ENCODE results near the gene KCNE1.

Gene KCNE1

GRCh38 chr21:34530261-34530660 is 18.3 kb upstream of the KCNE1 start:
- H3K4me3 ChIP-seq (ENCODE audit: control insufficient read depth, low read depth, low read length), result no peak overlapping the region
- TF ChIP-seq CTCF (IDR thresholded peaks at IDR 0.05; ENCODE audit: control insufficient read depth, insufficient read depth, low read depth, low read length, missing control alignments), result no peak
- DNase-seq (ENCODE audit: low read depth), result no peak

GRCh38 chr21:34528131-34528561 is 16.1 kb upstream of the KCNE1 start:
- TF ChIP-seq CTCF (IDR thresholded peaks at IDR 0.05; ENCODE audit: control insufficient read depth, insufficient read depth, low read depth, low read length, missing control alignments), result no peak
- H3K4me3 ChIP-seq (ENCODE audit: control insufficient read depth, low read depth, low read length), result no peak overlapping the region
- DNase-seq (ENCODE audit: low read depth), result no peak

GRCh38 chr21:34526618-34527290 is 14.7 kb upstream of the KCNE1 start:
- peak; percentile 100 for DNase-seq (ENCODE audit: low read depth)
- no peak for TF ChIP-seq CTCF (IDR thresholded peaks at IDR 0.05; ENCODE audit: control insufficient read depth, insufficient read depth, low read depth, low read length, missing control alignments)
- peak overlapping the region; percentile 53 for H3K4me3 ChIP-seq (ENCODE audit: control insufficient read depth, low read depth, low read length)

GRCh38 chr21:34526241-34526617 is 14.2 kb upstream of the KCNE1 start:
- TF ChIP-seq CTCF (IDR thresholded peaks at IDR 0.05; ENCODE audit: control insufficient read depth, insufficient read depth, low read depth, low read length, missing control alignments), result no peak
- no peak for DNase-seq (ENCODE audit: low read depth)
- H3K4me3 ChIP-seq (ENCODE audit: control insufficient read depth, low read depth, low read length), result peak overlapping the region; percentile 53

GRCh38 chr21:34524646-34525601 is 12.9 kb upstream of the KCNE1 start:
- TF ChIP-seq CTCF (IDR thresholded peaks at IDR 0.05; ENCODE audit: control insufficient read depth, insufficient read depth, low read depth, low read length, missing control alignments), result no peak
- peak overlapping the region; percentile 53 for H3K4me3 ChIP-seq (ENCODE audit: control insufficient read depth, low read depth, low read length)
- DNase-seq (ENCODE audit: low read depth), result no peak

- no peak overlapping the region for H3K4me3 ChIP-seq (ENCODE audit: control insufficient read depth, low read depth, low read length)
- no peak for TF ChIP-seq CTCF (IDR thresholded peaks at IDR 0.05; ENCODE audit: control insufficient read depth, insufficient read depth, low read depth, low read length, missing control alignments)
- DNase-seq (ENCODE audit: low read depth), result no peak
These were observed 11.1 kb upstream of the KCNE1 start for GRCh38 chr21:34523019-34523555.

Data from AG09309 (cell line).